B cell (primary cell): ENCODE data around the gene ITPKB. TPM values are rescaled to one million over a fixed set of nuclear protein-coding genes. Genes with fewer than 3 reads are reported as not detected.

Source experiments
- ATAC-seq: fragments of 200-7000 bp; cut with Tn5 transposase; one replicate; pipeline ENCODE4 v1.10.0; 2021; ENCODE audit warnings: low read depth, mild to moderate bottlenecking, moderate number of reproducible peaks, moderate library complexity
- CTCF ChIA-PET: fragments of 350-600 bp; sonication (Branson Sonifier 250); formaldehyde crosslinking; loops from one replicate; lab custom pipeline; 2021; ENCODE audit warnings: antibody characterized with exemption, inconsistent platforms; lab: Charles Lee
- POLR2A ChIA-PET: fragments of 350-600 bp; sonication (Branson Sonifier 250); formaldehyde crosslinking; loops from one replicate; lab custom pipeline; 2021; ENCODE audit warnings: antibody characterized with exemption; lab: Charles Lee
- DNase-seq: peaks from one replicate; pipeline ENCODE4 v3.0.0; 2013
- H2AFZ ChIP-seq: 2 replicates; pipeline ENCODE4 v1.6.1; 2012; ENCODE audit warnings: mild to moderate bottlenecking, low read depth, low read length; ENCODE audit not compliant: insufficient read depth, poor library complexity, severe bottlenecking
- H3K27ac ChIP-seq, 2 donors: 1 replicate in 1 of 2; 2 replicates in 1 of 2; pipeline ENCODE4 v1.5.1; 2012 to 2013; ENCODE audit warnings: low read length in 2 of 2, mild to moderate bottlenecking in 2 of 2, moderate library complexity in 1 of 2
- H3K27me3 ChIP-seq, 4 experiments: fragments of 200-600 bp in 1 of 4; sonication (generic) in 1 of 4; replicated peaks in 1 of 4; 1 replicate in 2 of 4; 2 replicates in 2 of 4; pipeline versions ENCODE4 v1.6.1 to v1.7.0; 2013 to 2016; ENCODE audit warnings: low read length in 3 of 4, mild to moderate bottlenecking in 2 of 4, mixed read lengths in 1 of 4, moderate library complexity in 1 of 4; ENCODE audit not compliant: insufficient read depth in 4 of 4, control insufficient read depth in 3 of 4; ENCODE audit errors: control extremely low read depth in 1 of 4
- H3K36me3 ChIP-seq, 2 experiments: replicated peaks in 1 of 2; 1 replicate in 1 of 2; 2 replicates in 1 of 2; pipeline versions ENCODE4 v1.6.1 to v1.7.1; 2013; ENCODE audit warnings: low read length in 1 of 2; ENCODE audit not compliant: insufficient read depth in 2 of 2, control insufficient read depth in 1 of 2; ENCODE audit errors: control extremely low read depth in 1 of 2, extremely low read depth in 1 of 2
- H3K4me1 ChIP-seq, 2 donors: fragments of 200-600 bp in 1 of 2; sonication (generic) in 1 of 2; 1 replicate in 1 of 2; 2 replicates in 1 of 2; pipeline versions ENCODE4 v1.5.1 to v1.6.1; 2013 to 2017; ENCODE audit warnings: low read length in 2 of 2; ENCODE audit not compliant: control insufficient read depth in 2 of 2, insufficient read depth in 2 of 2
- H3K4me2 ChIP-seq: replicated peaks from 2 replicates; pipeline ENCODE3; 2012; ENCODE audit warnings: mild to moderate bottlenecking, low read depth, low read length; ENCODE audit not compliant: poor library complexity, severe bottlenecking
- H3K4me3 ChIP-seq, 5 experiments: fragments of 200-600 bp in 1 of 5; sonication (generic) in 1 of 5; 1 replicate in 3 of 5; 2 replicates in 2 of 5; pipeline versions ENCODE4 v1.5.1 to v1.7.0; 2011 to 2016; ENCODE audit warnings: low read length in 4 of 5, mild to moderate bottlenecking in 4 of 5, low read depth in 2 of 5, control low read depth in 1 of 5, moderate library complexity in 1 of 5; ENCODE audit not compliant: insufficient read depth in 1 of 5; ENCODE audit errors: control extremely low read depth in 1 of 5, extremely low read depth in 1 of 5
- H3K79me2 ChIP-seq: fragments of 200-600 bp; sonication (generic); one replicate; pipeline ENCODE4 v1.6.0; 2016; ENCODE audit warnings: low read length; ENCODE audit not compliant: control insufficient read depth, insufficient read depth
- H3K9ac ChIP-seq: fragments of 200-600 bp; sonication (generic); 2 replicates; pipeline ENCODE4 v1.6.1; 2017; ENCODE audit warnings: mild to moderate bottlenecking, low read length, moderate library complexity
- H3K9me3 ChIP-seq, 3 donors: one replicate each; pipeline versions ENCODE4 v1.6.1 to v1.7.1; 2013; ENCODE audit warnings: low read length in 2 of 3; ENCODE audit not compliant: control insufficient read depth in 2 of 3, insufficient read depth in 1 of 3; ENCODE audit errors: control extremely low read depth in 1 of 3
- H4K20me1 ChIP-seq: 2 replicates; pipeline ENCODE4 v1.6.0; 2012; ENCODE audit warnings: mild to moderate bottlenecking, low read length; ENCODE audit not compliant: insufficient read depth, control insufficient read depth, poor library complexity, severe bottlenecking
- H3K27ac Mint-ChIP-seq: one replicate; pipeline ENCODE4 v1.8.0; 2021; ENCODE audit warnings: mixed read lengths
- H3K27me3 Mint-ChIP-seq: one replicate; pipeline ENCODE4 v1.8.0; 2021; ENCODE audit warnings: mixed read lengths
- H3K4me1 Mint-ChIP-seq: one replicate; pipeline ENCODE4 v1.8.0; 2021; ENCODE audit warnings: mixed read lengths
- H3K4me3 Mint-ChIP-seq: one replicate; pipeline ENCODE4 v1.8.0; 2021; ENCODE audit warnings: mixed read lengths
- H3K9me3 Mint-ChIP-seq: one replicate; pipeline ENCODE4 v1.8.0; 2022; ENCODE audit warnings: mixed read lengths; ENCODE audit not compliant: insufficient read depth
- CTCF ChIP-seq: fragments of 200-600 bp; IDR thresholded peaks from one replicate; pipeline ENCODE4 v1.8.0; 2022; ENCODE audit warnings: antibody characterized with exemption, mild to moderate bottlenecking
- EZH2 ChIP-seq: IDR thresholded peaks from 2 replicates; pipeline ENCODE4 v1.6.1; 2012; ENCODE audit warnings: borderline replicate concordance, low read depth, mild to moderate bottlenecking, moderate library complexity, low read length; ENCODE audit not compliant: insufficient read depth, poor library complexity, severe bottlenecking
- WGBS: methylation state at CpG from one replicate; pipeline ENCODE4 v1.1.5; 2013; ENCODE audit warnings: missing lambda C conversion rate; ENCODE audit not compliant: insufficient coverage; 5-methylcytosine and 5-hydroxymethylcytosine counted together
- intact Hi-C: fragments of 100-400 bp; cut with micrococcal nuclease; formaldehyde crosslinking; loops from one replicate; pipeline ENCODE4 v1.10.0; 2022
- polyA plus RNA-seq: library from polyadenylated mRNA; depleted of rRNA; stranded (reverse); fragments of >200 nt; gene quantifications from 2 replicates; pipeline ENCODE4 v1.2.3, GENCODE V29; 2012
- total RNA-seq, 2 donors: library from RNA; stranded (reverse); fragments of 120-200 nt in 1 of 2; gene quantifications; 1 replicate in 1 of 2; 2 replicates in 1 of 2; pipeline versions ENCODE4 v1.2.3 to v1.2.4, GENCODE V29; 2013 to 2022

ITPKB gene
- total and polyA plus RNA-seq, 2 donors (not counting 1 experiment from before 2014, with no cell fraction given): 21.8 to 93.5 TPM

DNA sequence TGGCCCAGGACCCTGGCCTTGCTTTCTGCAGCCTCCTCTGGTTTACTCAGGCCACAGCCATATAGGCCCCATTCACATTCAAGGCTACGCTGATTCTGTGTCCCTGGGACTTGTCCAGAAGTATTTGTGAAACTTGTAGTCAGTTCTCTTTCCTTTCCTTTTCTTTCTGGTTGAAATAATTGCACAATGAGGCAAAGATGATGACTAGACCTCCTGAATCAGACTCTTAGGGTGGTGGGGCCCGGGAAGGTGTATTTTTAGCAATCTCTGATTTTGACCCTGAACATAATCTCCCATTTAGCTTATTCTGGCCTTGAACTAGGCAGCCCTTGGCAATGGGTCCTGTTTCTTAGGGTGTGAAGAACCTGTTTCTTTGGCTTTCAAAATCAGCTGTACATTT lies 150.6 kb downstream of the ITPKB start:
- Histone ChIP-seq H3K27ac (no peak overlapping the region), H3K4me3 (no peak overlapping the region), H2AFZ (no peak overlapping the region), H3K36me3 (no peaks in the 10 kb centered on the region), H4K20me1 (no peaks in the 10 kb centered on the region), H3K9me3 (no peaks in the 10 kb centered on the region), H3K79me2 (no peaks in the 10 kb centered on the region), H3K9ac (no peak overlapping the region), H3K4me2 (no peak overlapping the region), H3K4me1 (no peaks in the 10 kb centered on the region), H3K27me3 (peaks cover 0 to 3% (median 0%) of the 10 kb centered on the region in 4 experiments)
- ATAC-seq (no peak), DNase-seq (no peak)
- no peak overlapping the region for H3K4me3 Mint-ChIP-seq
- no peak for TF ChIP-seq CTCF
- no peak for TF ChIP-seq EZH2
- intact Hi-C loops: no loop called here
- CTCF ChIA-PET: no interaction called here
- H3K4me1 Mint-ChIP-seq: no peaks in the 10 kb centered on the region
- H3K27me3 Mint-ChIP-seq: peaks cover 13% of the 10 kb centered on the region
- WGBS: no CpG with 5 or more reads among the region's 2 CpGs
- no peak overlapping the region for H3K27ac Mint-ChIP-seq
- H3K9me3 Mint-ChIP-seq: no peaks in the 10 kb centered on the region
- POLR2A ChIA-PET: no interaction called here

DNA sequence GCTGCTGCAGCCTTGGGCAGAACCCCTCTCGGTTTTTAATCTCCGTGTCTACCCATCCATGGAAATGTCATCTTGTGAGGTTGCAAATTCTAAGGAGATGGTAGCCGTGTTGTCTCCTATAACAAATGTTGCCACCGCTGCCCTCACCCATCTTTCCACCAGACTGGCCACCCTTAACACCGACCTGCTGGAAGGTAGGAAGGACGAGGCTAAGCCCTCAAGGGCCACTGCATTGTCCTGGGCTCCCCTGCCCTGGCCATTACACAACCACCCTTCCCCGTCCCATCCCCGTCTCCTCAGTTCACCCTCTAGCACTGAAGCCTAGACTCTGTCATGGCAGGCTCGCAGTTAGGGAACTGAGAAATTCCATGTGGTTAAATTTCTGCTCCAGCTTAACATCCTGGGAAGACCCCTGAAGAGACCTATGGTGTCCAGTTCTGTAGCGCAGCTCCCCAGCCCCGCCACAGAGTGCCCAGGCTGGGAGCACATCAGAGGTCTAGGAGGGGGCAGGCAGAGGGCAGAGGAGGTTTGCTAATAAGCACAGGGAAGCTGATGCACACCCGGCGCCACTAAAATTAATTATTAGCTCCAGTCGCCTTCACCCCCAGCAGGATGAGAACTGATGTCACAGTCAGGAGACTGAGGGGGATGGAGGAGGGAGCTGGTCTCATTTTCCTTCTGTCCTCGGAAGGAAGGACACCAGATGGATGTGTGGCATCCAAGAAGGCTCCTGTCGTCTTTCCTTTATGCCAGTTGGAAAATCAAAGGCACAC lies 152.2 kb downstream of the ITPKB start:
- no peaks in the 10 kb centered on the region for H4K20me1 ChIP-seq
- no peak for DNase-seq
- Mint-ChIP-seq H3K4me1 (no peaks in the 10 kb centered on the region), H3K27me3 (peaks cover 8% of the 10 kb centered on the region), H3K4me3 (no peak overlapping the region), H3K27ac (no peak overlapping the region), H3K9me3 (no peaks in the 10 kb centered on the region)
- H3K36me3 ChIP-seq: no peaks in the 10 kb centered on the region
- H3K9me3 ChIP-seq: no peaks in the 10 kb centered on the region
- ChIA-PET POLR2A (no interaction called here), CTCF (no interaction called here)
- H3K9ac ChIP-seq: no peak overlapping the region
- no peaks in the 10 kb centered on the region for H3K4me1 ChIP-seq
- H3K27me3 ChIP-seq: no peaks in the 10 kb centered on the region
- 84% methylated on average over 14 of the region's 16 CpGs for WGBS
- no peak overlapping the region for H3K27ac ChIP-seq
- no peak for ATAC-seq
- H3K79me2 ChIP-seq: no peaks in the 10 kb centered on the region
- H3K4me2 ChIP-seq: no peak overlapping the region
- no peak overlapping the region for H2AFZ ChIP-seq
- TF ChIP-seq EZH2: no peak
- no peak for TF ChIP-seq CTCF
- intact Hi-C loops: no loop called here
- H3K4me3 ChIP-seq: no peak overlapping the region
